ENCODE results near the gene DDX21.

GRCh38 chr10:68963151-68963550 is 7.2 kb downstream of the DDX21 start:
- TF ChIP-seq POLR2A (IDR thresholded peaks at IDR 0.05; ENCODE audit: low read length) (no peak), GATA1 (IDR thresholded peaks at IDR 0.05; ENCODE audit: low read depth, low read length) (no peak)
